ENCODE measurements around the gene ENTPD8. TPM values are rescaled to one million over a fixed set of nuclear protein-coding genes. Genes with fewer than 3 reads are reported as not detected.

Gene ENTPD8
- total RNA-seq, 1 experiment from 2014 or later, result not detected

DNA sequence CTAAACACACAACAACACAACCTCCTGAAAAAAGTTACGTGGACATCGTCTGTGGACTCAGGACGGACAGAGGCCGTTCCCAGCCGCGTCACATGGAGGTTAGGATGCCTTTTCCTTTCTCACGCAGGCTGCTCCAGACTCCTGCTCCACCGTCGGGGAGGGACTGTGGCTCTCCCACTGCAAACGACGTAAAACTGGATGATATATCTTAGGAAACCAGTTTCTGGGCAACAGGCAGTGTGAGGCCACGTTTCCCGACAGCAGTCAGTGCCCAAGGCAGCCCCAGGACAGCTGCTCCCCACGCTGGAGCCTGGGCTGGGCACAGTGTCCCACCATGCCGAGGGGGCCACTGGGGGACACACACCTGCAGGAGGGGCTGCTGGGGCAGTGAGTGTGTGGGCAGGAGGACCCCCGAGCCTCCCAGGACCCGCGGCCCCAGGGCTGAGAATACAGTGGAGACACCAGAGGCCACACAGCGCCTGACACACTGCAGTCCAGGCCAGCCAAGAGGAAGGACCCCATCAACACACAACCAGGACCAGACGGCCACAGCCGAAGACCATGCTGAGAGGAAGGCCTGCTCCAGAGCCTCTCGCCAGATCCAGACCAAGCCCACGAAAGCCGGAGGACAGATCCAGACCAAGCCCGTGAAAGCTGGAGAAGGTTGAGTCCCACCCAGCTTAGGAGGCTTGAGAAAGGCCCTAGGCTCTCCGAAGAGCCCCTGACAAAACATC, 44.4 kb downstream of the ENTPD8 start:
- CTCF ChIA-PET, result no interaction called here
- Histone ChIP-seq H3K79me2 (ENCODE audit: low read length) (no peaks in the 10 kb centered on the region), H2AFZ (ENCODE audit: low read length) (no peak overlapping the region), H3K36me3 (ENCODE audit: low read depth, low read length) (no peaks in the 10 kb centered on the region), H3K27me3 (ENCODE audit: low read length) (no peaks in the 10 kb centered on the region), H3K27ac (ENCODE audit: low read length) (no peak overlapping the region), H3K9me2 (replicated peaks; ENCODE audit: low read length) (no peaks in the 10 kb centered on the region), H3K4me3 (ENCODE audit: low read length) (no peak overlapping the region), H3F3A (ENCODE audit: low read length, unreplicated experiment) (no peaks in the 10 kb centered on the region), H3K9me3 (ENCODE audit: low read length) (no peaks in the 10 kb centered on the region), H4K20me1 (ENCODE audit: low read length) (no peaks in the 10 kb centered on the region), H3K4me1 (ENCODE audit: insufficient read depth, low read length) (no peaks in the 10 kb centered on the region), H3K9ac (ENCODE audit: low read length) (no peak overlapping the region), H3K4me2 (ENCODE audit: low read length) (no peak overlapping the region)
- ATAC-seq (no peak), DNase-seq (no peak)
- no peak for TF ChIP-seq EZH2 (IDR thresholded peaks at IDR 0.05; ENCODE audit: low read length, unreplicated experiment)
- no peak for TF ChIP-seq EZH2phosphoT487 (IDR thresholded peaks at IDR 0.05; ENCODE audit: borderline replicate concordance, low read length)
- TF ChIP-seq, protein P1, sequence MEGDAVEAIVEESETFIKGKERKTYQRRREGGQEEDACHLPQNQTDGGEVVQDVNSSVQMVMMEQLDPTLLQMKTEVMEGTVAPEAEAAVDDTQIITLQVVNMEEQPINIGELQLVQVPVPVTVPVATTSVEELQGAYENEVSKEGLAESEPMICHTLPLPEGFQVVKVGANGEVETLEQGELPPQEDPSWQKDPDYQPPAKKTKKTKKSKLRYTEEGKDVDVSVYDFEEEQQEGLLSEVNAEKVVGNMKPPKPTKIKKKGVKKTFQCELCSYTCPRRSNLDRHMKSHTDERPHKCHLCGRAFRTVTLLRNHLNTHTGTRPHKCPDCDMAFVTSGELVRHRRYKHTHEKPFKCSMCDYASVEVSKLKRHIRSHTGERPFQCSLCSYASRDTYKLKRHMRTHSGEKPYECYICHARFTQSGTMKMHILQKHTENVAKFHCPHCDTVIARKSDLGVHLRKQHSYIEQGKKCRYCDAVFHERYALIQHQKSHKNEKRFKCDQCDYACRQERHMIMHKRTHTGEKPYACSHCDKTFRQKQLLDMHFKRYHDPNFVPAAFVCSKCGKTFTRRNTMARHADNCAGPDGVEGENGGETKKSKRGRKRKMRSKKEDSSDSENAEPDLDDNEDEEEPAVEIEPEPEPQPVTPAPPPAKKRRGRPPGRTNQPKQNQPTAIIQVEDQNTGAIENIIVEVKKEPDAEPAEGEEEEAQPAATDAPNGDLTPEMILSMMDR (conservative IDR thresholded peaks at IDR 0.05; ENCODE audit: low read depth, low read length), result no peak
- POLR2A ChIA-PET (ENCODE audit: unreplicated experiment), result no interaction called here
- BruUV-seq (replicated peaks), result no TSS peak
- intact Hi-C loops (cut with micrococcal nuclease), result no loop called here

DNA sequence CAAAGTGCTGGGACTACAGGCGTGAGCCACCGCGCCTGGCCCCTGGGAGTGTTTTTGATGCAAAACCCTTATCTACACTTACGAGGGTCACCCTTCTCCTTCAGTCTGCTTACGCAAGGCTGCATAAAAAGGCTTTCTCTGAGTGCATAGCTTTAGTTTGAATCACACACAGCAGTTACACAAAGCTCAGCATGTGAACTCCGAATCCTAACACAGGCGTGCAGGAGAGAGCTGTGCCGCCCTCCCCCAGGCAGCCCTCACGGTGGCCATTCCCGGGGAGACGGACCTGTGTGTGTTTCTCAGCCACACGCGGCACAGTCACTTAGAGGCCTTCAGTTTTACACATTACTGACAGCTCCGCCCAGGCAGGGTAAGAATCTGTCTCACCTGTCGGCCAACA, 44.9 kb downstream of the ENTPD8 start:
- ATAC-seq, result no peak
- no peaks in the 10 kb centered on the region for H3K9me2 ChIP-seq (replicated peaks; ENCODE audit: low read length)
- no peaks in the 10 kb centered on the region for H3K36me3 ChIP-seq (ENCODE audit: low read depth, low read length)
- H3K4me2 ChIP-seq (ENCODE audit: low read length), result no peak overlapping the region
- no peak for DNase-seq
- ChIA-PET POLR2A (ENCODE audit: unreplicated experiment) (no interaction called here), CTCF (no interaction called here)
- no peaks in the 10 kb centered on the region for H3K9me3 ChIP-seq (ENCODE audit: low read length)
- no peak overlapping the region for H3K27ac ChIP-seq (ENCODE audit: low read length)
- no peaks in the 10 kb centered on the region for H4K20me1 ChIP-seq (ENCODE audit: low read length)
- H3K9ac ChIP-seq (ENCODE audit: low read length), result no peak overlapping the region
- H3F3A ChIP-seq (ENCODE audit: low read length, unreplicated experiment), result no peaks in the 10 kb centered on the region
- no peaks in the 10 kb centered on the region for H3K4me1 ChIP-seq (ENCODE audit: insufficient read depth, low read length)
- intact Hi-C loops (cut with micrococcal nuclease), result no loop called here
- TF ChIP-seq EZH2 (IDR thresholded peaks at IDR 0.05; ENCODE audit: low read length, unreplicated experiment) (no peak), EZH2phosphoT487 (IDR thresholded peaks at IDR 0.05; ENCODE audit: borderline replicate concordance, low read length) (no peak)
- TF ChIP-seq, protein P1 (conservative IDR thresholded peaks at IDR 0.05; ENCODE audit: low read depth, low read length), result no peak
- no TSS peak for BruUV-seq (replicated peaks)
- no peaks in the 10 kb centered on the region for H3K79me2 ChIP-seq (ENCODE audit: low read length)
- no peak overlapping the region for H3K4me3 ChIP-seq (ENCODE audit: low read length)
- H3K27me3 ChIP-seq (ENCODE audit: low read length), result no peaks in the 10 kb centered on the region
- no peak overlapping the region for H2AFZ ChIP-seq (ENCODE audit: low read length)

DNA sequence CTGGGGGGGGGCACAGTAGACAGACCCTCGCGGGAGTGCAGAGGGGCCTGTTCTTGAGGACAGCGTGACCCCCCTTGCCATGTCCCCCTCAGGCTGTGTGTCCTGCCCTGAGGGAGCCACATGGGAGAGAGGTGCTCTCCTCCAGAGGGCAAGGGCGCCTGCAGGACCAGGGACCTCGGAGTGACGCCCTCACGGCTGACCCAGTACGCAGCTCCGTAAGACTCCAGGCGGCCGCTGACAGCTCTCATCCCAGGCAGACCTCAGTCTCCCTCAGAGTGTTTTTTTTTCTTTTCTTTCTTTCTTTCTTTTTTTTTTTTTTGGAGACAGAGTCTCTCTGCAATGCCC, 45.5 kb downstream of the ENTPD8 start:
- Histone ChIP-seq H4K20me1 (ENCODE audit: low read length) (no peaks in the 10 kb centered on the region), H3K79me2 (ENCODE audit: low read length) (no peaks in the 10 kb centered on the region), H2AFZ (ENCODE audit: low read length) (no peak overlapping the region), H3K4me1 (ENCODE audit: insufficient read depth, low read length) (no peaks in the 10 kb centered on the region), H3K27ac (ENCODE audit: low read length) (no peak overlapping the region), H3K9ac (ENCODE audit: low read length) (no peak overlapping the region), H3K4me2 (ENCODE audit: low read length) (no peak overlapping the region), H3F3A (ENCODE audit: low read length, unreplicated experiment) (no peaks in the 10 kb centered on the region), H3K36me3 (ENCODE audit: low read depth, low read length) (no peaks in the 10 kb centered on the region), H3K4me3 (ENCODE audit: low read length) (no peak overlapping the region), H3K9me3 (ENCODE audit: low read length) (no peaks in the 10 kb centered on the region), H3K9me2 (replicated peaks; ENCODE audit: low read length) (no peaks in the 10 kb centered on the region), H3K27me3 (ENCODE audit: low read length) (no peaks in the 10 kb centered on the region)
- no TSS peak for BruUV-seq (replicated peaks)
- ChIA-PET POLR2A (ENCODE audit: unreplicated experiment) (no interaction called here), CTCF (no interaction called here)
- no peak for TF ChIP-seq EZH2phosphoT487 (IDR thresholded peaks at IDR 0.05; ENCODE audit: borderline replicate concordance, low read length)
- TF ChIP-seq, protein P1 (conservative IDR thresholded peaks at IDR 0.05; ENCODE audit: low read depth, low read length), result no peak
- no peak for TF ChIP-seq EZH2 (IDR thresholded peaks at IDR 0.05; ENCODE audit: low read length, unreplicated experiment)
- DNase-seq, result no peak
- intact Hi-C loops (cut with micrococcal nuclease), result no loop called here
- ATAC-seq, result no peak
